Heart left ventricle (tissue), 13 donors: Measurements from ENCODE around the gene ADA.

Experiments
- CTCF ChIP-seq, 12 donors: fragments of 200-600 bp; sonication (generic) in 4 of 12; IDR thresholded peaks; one replicate each; pipeline versions ENCODE4 v1.5.0 to v1.8.0; 2018 to 2022; ENCODE audit warnings: antibody characterized with exemption in 12 of 12, mild to moderate bottlenecking in 5 of 12
- POLR2A ChIP-seq, 2 donors: fragments of 450-650 bp; IDR thresholded peaks; one replicate each; pipeline ENCODE4 v1.6.1; 2017; ENCODE audit warnings: antibody characterized with exemption in 2 of 2, mild to moderate bottlenecking in 2 of 2, moderate library complexity in 2 of 2
- donor health status: ischemic (EF 13 %, LVEDD 7.1; RV severe dilation, severe dysfunction).
- donor health status: DM: no; HTN: yes; CAD: no.
- donor health status: DM: no; HTN: no; CAD: no.
- donor health status: ischemic (EF 25% LVEDD 6.9; RV normal size, moderate dysfunction).
- donor health status: ischemic (EF 25% LVEDD 5.7; RV mildly dilated, moderate dysfunction).
- donor health status: ischemic (EF 35%, LVEDD 5.7; RV mildly dilated, moderate dysfunction).
- donor health status: nonischemic (EF 11% LVEDD 7.7; RV severe dilation, severe dysfunction).
- donor health status: DM: yes; HTN: yes; CAD: no.
- donor health status: PGD.
- donor health status: ischemic (EF 29% LVEDD 5.4; RV normal size, mild dysfunction).
- donor health status: nonischemic (EF 23%, LVEDD 6.1; RV moderate dilation, normal function).

GRCh38 chr20:44613575-44613974 lies 37.9 kb downstream of the ADA start:
- no peak for TF ChIP-seq CTCF (IDR thresholded peaks at IDR 0.05)
- no peak for TF ChIP-seq POLR2A (IDR thresholded peaks at IDR 0.05)
